Measurements from ENCODE around the gene NUP107. TPM values are rescaled to one million over a fixed set of nuclear protein-coding genes. Genes with fewer than 3 reads are reported as not detected.

NUP107 gene
- total RNA-seq, 3 donors from 2014 or later (not counting 1 experiment from before 2014, with no cell fraction given) = 54.9 to 69.2 (median 62.0) TPM

- intact Hi-C loops (cut with micrococcal nuclease) = no loop called here
- Histone ChIP-seq H3K36me3 (ENCODE audit: control insufficient read depth, insufficient read depth, low read length) (peaks cover 27% of the 10 kb centered on the region), H3K27ac (ENCODE audit: low read length) (no peak overlapping the region), H3K4me1 (ENCODE audit: control insufficient read depth, insufficient read depth, low read length) (no peaks in the 10 kb centered on the region), H3K4me3 (ENCODE audit: low read length) (no peak overlapping the region), H3K9me3 (ENCODE audit: control insufficient read depth, insufficient read depth, low read length) (no peaks in the 10 kb centered on the region), H3K27me3 (ENCODE audit: control insufficient read depth, insufficient read depth, low read length) (no peaks in the 10 kb centered on the region)
- Mint-ChIP-seq H3K4me3 (no peak overlapping the region), H3K4me1 (no peaks in the 10 kb centered on the region), H3K27me3 (ENCODE audit: low read depth in 2 of 2) (no peaks in the 10 kb centered on the region), H3K9me3 (no peaks in the 10 kb centered on the region), H3K36me3 (peaks cover 14% of the 10 kb centered on the region), H3K27ac (no peak overlapping the region)
- ATAC-seq (no peak), DNase-seq (no peak)
- 96% methylated on average over 3 of the region's 3 CpGs for WGBS (ENCODE audit: insufficient coverage)
- no peak for TF ChIP-seq CTCF (IDR thresholded peaks at IDR 0.05)
Observed at GRCh38 chr12:68762691-68763090, 75.9 kb downstream of the NUP107 start.

DNA sequence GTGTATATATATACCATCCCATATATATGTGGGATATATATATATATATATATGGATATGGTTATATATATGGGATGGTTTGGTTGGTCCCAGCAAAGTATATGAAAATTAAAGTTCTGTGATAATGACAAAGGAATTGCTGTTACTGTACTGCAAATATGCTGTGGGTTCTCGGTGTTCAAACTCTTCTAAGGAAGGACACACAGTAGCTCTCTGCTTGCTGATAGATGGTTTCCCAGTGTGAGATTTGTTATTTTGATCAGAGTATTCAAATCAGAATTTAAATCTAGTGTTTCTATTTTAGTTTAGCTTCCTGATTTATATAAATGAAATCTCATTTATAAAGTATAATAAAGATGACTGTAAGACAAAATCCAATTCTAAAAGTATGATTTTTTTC, 78.9 kb downstream of the NUP107 start:
- no peak for ATAC-seq
- no peaks in the 10 kb centered on the region for H3K4me1 Mint-ChIP-seq
- no peak for TF ChIP-seq CTCF (IDR thresholded peaks at IDR 0.05)
- H3K9me3 Mint-ChIP-seq = no peaks in the 10 kb centered on the region
- DNase-seq = no peak
- intact Hi-C loops (cut with micrococcal nuclease) = no loop called here
- no peak overlapping the region for H3K4me3 Mint-ChIP-seq
- no peaks in the 10 kb centered on the region for H3K36me3 Mint-ChIP-seq
- H3K27ac ChIP-seq (ENCODE audit: low read length) = no peak overlapping the region
- H3K36me3 ChIP-seq (ENCODE audit: control insufficient read depth, insufficient read depth, low read length) = peaks cover 21% of the 10 kb centered on the region
- H3K27me3 Mint-ChIP-seq (ENCODE audit: low read depth in 2 of 2) = no peaks in the 10 kb centered on the region
- no peaks in the 10 kb centered on the region for H3K27me3 ChIP-seq (ENCODE audit: control insufficient read depth, insufficient read depth, low read length)
- no peaks in the 10 kb centered on the region for H3K4me1 ChIP-seq (ENCODE audit: control insufficient read depth, insufficient read depth, low read length)
- H3K27ac Mint-ChIP-seq = no peak overlapping the region
- H3K4me3 ChIP-seq (ENCODE audit: low read length) = no peak overlapping the region
- H3K9me3 ChIP-seq (ENCODE audit: control insufficient read depth, insufficient read depth, low read length) = no peaks in the 10 kb centered on the region
- 89% methylated on average over 1 of the region's 1 CpG for WGBS (ENCODE audit: insufficient coverage)

DNA sequence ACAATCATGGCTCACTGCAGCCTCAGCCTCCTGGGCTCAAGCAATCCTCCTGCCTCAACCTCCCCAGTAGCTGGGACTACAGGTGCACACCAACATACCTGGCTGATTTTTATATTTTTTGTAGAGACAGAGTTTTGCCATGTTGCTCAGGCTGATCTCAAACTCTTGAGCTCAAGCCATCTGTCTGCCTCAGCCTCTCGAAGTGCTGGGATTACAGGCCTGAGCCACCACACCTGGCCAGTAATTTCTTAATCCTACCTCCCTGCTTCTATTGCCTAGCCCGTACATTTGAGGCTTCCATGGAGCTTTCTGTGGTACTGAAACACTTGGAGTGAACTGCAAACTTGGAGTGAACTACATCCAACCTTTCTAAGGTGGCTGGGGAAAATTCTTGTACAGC, 79.9 kb downstream of the NUP107 start:
- DNase-seq (no peak), ATAC-seq (no peak)
- Histone ChIP-seq H3K9me3 (ENCODE audit: control insufficient read depth, insufficient read depth, low read length) (no peaks in the 10 kb centered on the region), H3K4me1 (ENCODE audit: control insufficient read depth, insufficient read depth, low read length) (no peaks in the 10 kb centered on the region), H3K4me3 (ENCODE audit: low read length) (no peak overlapping the region), H3K27ac (ENCODE audit: low read length) (no peak overlapping the region), H3K27me3 (ENCODE audit: control insufficient read depth, insufficient read depth, low read length) (no peaks in the 10 kb centered on the region), H3K36me3 (ENCODE audit: control insufficient read depth, insufficient read depth, low read length) (peaks cover 13% of the 10 kb centered on the region)
- H3K27ac Mint-ChIP-seq = no peak overlapping the region
- H3K9me3 Mint-ChIP-seq = no peaks in the 10 kb centered on the region
- H3K27me3 Mint-ChIP-seq (ENCODE audit: low read depth in 2 of 2) = no peaks in the 10 kb centered on the region
- intact Hi-C loops (cut with micrococcal nuclease) = no loop called here
- H3K4me3 Mint-ChIP-seq = no peak overlapping the region
- H3K4me1 Mint-ChIP-seq = no peaks in the 10 kb centered on the region
- no peak for TF ChIP-seq CTCF (IDR thresholded peaks at IDR 0.05)
- H3K36me3 Mint-ChIP-seq = no peaks in the 10 kb centered on the region
- 95% methylated on average over 2 of the region's 2 CpGs for WGBS (ENCODE audit: insufficient coverage)

- Histone ChIP-seq H3K9me3 (ENCODE audit: control insufficient read depth, insufficient read depth, low read length) (no peaks in the 10 kb centered on the region), H3K27ac (ENCODE audit: low read length) (no peak overlapping the region), H3K36me3 (ENCODE audit: control insufficient read depth, insufficient read depth, low read length) (peaks cover 13% of the 10 kb centered on the region), H3K4me1 (ENCODE audit: control insufficient read depth, insufficient read depth, low read length) (no peaks in the 10 kb centered on the region), H3K27me3 (ENCODE audit: control insufficient read depth, insufficient read depth, low read length) (no peaks in the 10 kb centered on the region), H3K4me3 (ENCODE audit: low read length) (no peak overlapping the region)
- H3K27me3 Mint-ChIP-seq (ENCODE audit: low read depth in 2 of 2) = no peaks in the 10 kb centered on the region
- H3K36me3 Mint-ChIP-seq = no peaks in the 10 kb centered on the region
- DNase-seq = no peak
- intact Hi-C loops (cut with micrococcal nuclease) = no loop called here
- no peak overlapping the region for H3K27ac Mint-ChIP-seq
- ATAC-seq = no peak
- no peak for TF ChIP-seq CTCF (IDR thresholded peaks at IDR 0.05)
- no peaks in the 10 kb centered on the region for H3K9me3 Mint-ChIP-seq
- 99% methylated on average over 5 of the region's 7 CpGs for WGBS (ENCODE audit: insufficient coverage)
- H3K4me1 Mint-ChIP-seq = no peaks in the 10 kb centered on the region
- no peak overlapping the region for H3K4me3 Mint-ChIP-seq
Observed at GRCh38 chr12:68767191-68767590, 80.4 kb downstream of the NUP107 start.
